Breast epithelium (tissue), 3 donors: ENCODE results near the gene C1orf232.

Source experiments
- CTCF ChIP-seq, 3 donors: fragments of 450-650 bp; IDR thresholded peaks; one replicate each; pipeline ENCODE4 v1.5.1; 2016 to 2017; ENCODE audit warnings: antibody characterized with exemption in 3 of 3, mild to moderate bottlenecking in 3 of 3, moderate library complexity in 3 of 3
- POLR2A ChIP-seq: fragments of 450-650 bp; IDR thresholded peaks from one replicate; pipeline ENCODE4 v1.6.1; 2016; ENCODE audit warnings: antibody characterized with exemption, mild to moderate bottlenecking, moderate library complexity

GRCh38 chr1:26177182-26177684, 8.5 kb upstream of the C1orf232 start, which contains the start of gene CNKSR1:
- TF ChIP-seq CTCF (IDR thresholded peaks at IDR 0.05) (no peak), POLR2A (no peak)
